ENCODE measurements around the gene SEPTIN1.
A peak's percentile ranks its signal among the peaks of the same experiment; 100 is the strongest.
"Not testable (repeated sequence)": the region's sequence is repeated elsewhere in the genome, so short reads cannot be mapped to it uniquely, and the experiment has no call there.

Gene SEPTIN1

GRCh38 chr16:30356401-30357084 is 25.8 kb downstream of the SEPTIN1 start:
- DNase-seq, result peak; percentile 64

GRCh38 chr16:30355954-30356308 is 26.4 kb downstream of the SEPTIN1 start:
- DNase-seq, result peak; percentile 36

GRCh38 chr16:30355144-30355953 is 27.0 kb downstream of the SEPTIN1 start, which contains the start of gene CD2BP2:
Gene CD2BP2 (minus strand): TSS chr16:30355308. CDS start chr16:30354681, 627 bp downstream.
- peak; percentile 98 for DNase-seq

GRCh38 chr16:30354423-30355143 is 27.8 kb downstream of the SEPTIN1 start:
- no peak for DNase-seq

- no peak for DNase-seq
These were observed 28.8 kb downstream of the SEPTIN1 start for GRCh38 chr16:30353438-30354129.

GRCh38 chr16:30352488-30353401 is 29.6 kb downstream of the SEPTIN1 start:
- DNase-seq, result no peak

GRCh38 chr16:30351586-30352419 is 30.6 kb downstream of the SEPTIN1 start:
- peak; percentile 70 for DNase-seq

GRCh38 chr16:30351001-30351441 is 31.3 kb downstream of the SEPTIN1 start:
- no peak for DNase-seq

GRCh38 chr16:30350134-30350871 is 32.1 kb downstream of the SEPTIN1 start:
- DNase-seq, result no peak

GRCh38 chr16:30349675-30350074 is 32.7 kb downstream of the SEPTIN1 start:
- DNase-seq, result no peak

GRCh38 chr16:30348929-30349328 is 33.4 kb downstream of the SEPTIN1 start:
- no peak for DNase-seq

GRCh38 chr16:30348113-30348512 is 34.2 kb downstream of the SEPTIN1 start:
- no peak for DNase-seq

- no peak for DNase-seq
These were observed 36.1 kb downstream of the SEPTIN1 start for GRCh38 chr16:30346286-30346685.

GRCh38 chr16:30343491-30343820 is 38.9 kb downstream of the SEPTIN1 start:
- not testable (repeated sequence) for DNase-seq

- DNase-seq, result no peak
These were observed 39.4 kb downstream of the SEPTIN1 start for GRCh38 chr16:30342751-30343490.

- DNase-seq, result not testable (repeated sequence)
These were observed 40.4 kb downstream of the SEPTIN1 start for GRCh38 chr16:30341971-30342370.

GRCh38 chr16:30340621-30341020 is 41.7 kb downstream of the SEPTIN1 start:
- DNase-seq, result no peak

GRCh38 chr16:30338715-30339114 is 43.6 kb downstream of the SEPTIN1 start:
- not testable (repeated sequence) for DNase-seq

- DNase-seq, result not testable (repeated sequence)
These were observed 44.4 kb downstream of the SEPTIN1 start for GRCh38 chr16:30337964-30338357.

All from femur (tissue), 1 donor.